Neural progenitor cell (in vitro differentiated cells): ENCODE measurements around the gene PMVK. TPM values are rescaled to one million over a fixed set of nuclear protein-coding genes. Genes with fewer than 3 reads are reported as not detected.
A peak's percentile ranks its signal among the peaks of the same experiment; 100 is the strongest.

Source experiments
- DNase-seq: peaks from one replicate; pipeline ENCODE4 v3.0.0-alpha.2; 2016; ENCODE audit warnings: low spot score
- H2AFZ ChIP-seq: fragments of 200-600 bp; sonication (generic); replicated peaks from 2 replicates; pipeline ENCODE4 v1.6.1; 2016; ENCODE audit warnings: antibody characterized with exemption
- H3F3A ChIP-seq: fragments of 200-600 bp; sonication (generic); 2 replicates; pipeline ENCODE4 v1.6.1; 2016; ENCODE audit warnings: antibody characterized with exemption, low read depth
- H3K27ac ChIP-seq: fragments of 200-600 bp; sonication (generic); 2 replicates; pipeline ENCODE4 v1.5.1; 2016; ENCODE audit warnings: mild to moderate bottlenecking
- H3K27me3 ChIP-seq: fragments of 200-600 bp; sonication (generic); 2 replicates; pipeline ENCODE4 v1.6.1; 2016; ENCODE audit warnings: mild to moderate bottlenecking, moderate library complexity
- H3K36me3 ChIP-seq: fragments of 200-600 bp; sonication (generic); 2 replicates; pipeline ENCODE4 v1.5.1; 2016
- H3K4me1 ChIP-seq: fragments of 200-600 bp; sonication (generic); 2 replicates; pipeline ENCODE4 v1.6.1; 2016; ENCODE audit warnings: mixed run types
- H3K4me2 ChIP-seq: fragments of 200-600 bp; sonication (generic); 2 replicates; pipeline ENCODE4 v1.6.1; 2016
- H3K4me3 ChIP-seq: fragments of 200-600 bp; sonication (generic); 2 replicates; pipeline ENCODE4 v1.5.1; 2016
- H3K79me2 ChIP-seq: fragments of 200-600 bp; sonication (generic); 2 replicates; pipeline ENCODE4 v1.6.1; 2016; ENCODE audit warnings: low read depth
- H3K9ac ChIP-seq: fragments of 200-600 bp; sonication (generic); 2 replicates; pipeline ENCODE4 v1.6.1; 2016
- H3K9me3 ChIP-seq: fragments of 200-600 bp; sonication (generic); 2 replicates; pipeline ENCODE4 v1.5.1; 2016; ENCODE audit warnings: low read depth
- H4K20me1 ChIP-seq: fragments of 200-600 bp; sonication (generic); 2 replicates; pipeline ENCODE4 v1.6.1; 2016; ENCODE audit warnings: low read depth
- H3K27ac Mint-ChIP-seq: 3 replicates; pipeline ENCODE4 v1.8.0; 2021; ENCODE audit warnings: mixed read lengths
- H3K27me3 Mint-ChIP-seq: 2 replicates; pipeline ENCODE4 v1.8.0; 2022; ENCODE audit warnings: low read depth, mild to moderate bottlenecking, inconsistent platforms, moderate library complexity, mixed read lengths; ENCODE audit not compliant: insufficient read depth
- H3K36me3 Mint-ChIP-seq: 3 replicates; pipeline ENCODE4 v1.8.0; 2021; ENCODE audit warnings: mixed read lengths
- H3K4me1 Mint-ChIP-seq: 3 replicates; pipeline ENCODE4 v1.8.0; 2021; ENCODE audit warnings: mixed read lengths
- H3K4me3 Mint-ChIP-seq: 3 replicates; pipeline ENCODE4 v1.8.0; 2021; ENCODE audit warnings: mild to moderate bottlenecking, moderate library complexity, mixed read lengths
- H3K9me3 Mint-ChIP-seq: 3 replicates; pipeline ENCODE4 v1.8.0; 2020; ENCODE audit warnings: mixed read lengths
- EZH2 ChIP-seq: fragments of 200-600 bp; sonication (generic); IDR thresholded peaks from 2 replicates; pipeline ENCODE4 v1.6.1; 2017; ENCODE audit warnings: antibody characterized with exemption, mild to moderate bottlenecking, moderate library complexity
- EZH2phosphoT487 ChIP-seq: fragments of 200-600 bp; sonication (generic); IDR thresholded peaks from 2 replicates; pipeline ENCODE4 v1.6.1; 2017; ENCODE audit warnings: antibody characterized with exemption
- total RNA-seq: library from RNA; depleted of rRNA; stranded (reverse); fragments of >200 nt; gene quantifications from 2 replicates; pipeline ENCODE4 v1.2.3, GENCODE V29; 2015; ENCODE audit warnings: low replicate concordance
- TF ChIP-seq, protein P1 (sequence below): fragments of 200-600 bp; sonication (generic); IDR thresholded peaks from 2 replicates; pipeline ENCODE4 v1.5.1; 2017; ENCODE audit warnings: antibody characterized with exemption, mild to moderate bottlenecking

The PMVK gene
- total RNA-seq, 1 donor from 2014 or later, result 4.3 TPM

DNA sequence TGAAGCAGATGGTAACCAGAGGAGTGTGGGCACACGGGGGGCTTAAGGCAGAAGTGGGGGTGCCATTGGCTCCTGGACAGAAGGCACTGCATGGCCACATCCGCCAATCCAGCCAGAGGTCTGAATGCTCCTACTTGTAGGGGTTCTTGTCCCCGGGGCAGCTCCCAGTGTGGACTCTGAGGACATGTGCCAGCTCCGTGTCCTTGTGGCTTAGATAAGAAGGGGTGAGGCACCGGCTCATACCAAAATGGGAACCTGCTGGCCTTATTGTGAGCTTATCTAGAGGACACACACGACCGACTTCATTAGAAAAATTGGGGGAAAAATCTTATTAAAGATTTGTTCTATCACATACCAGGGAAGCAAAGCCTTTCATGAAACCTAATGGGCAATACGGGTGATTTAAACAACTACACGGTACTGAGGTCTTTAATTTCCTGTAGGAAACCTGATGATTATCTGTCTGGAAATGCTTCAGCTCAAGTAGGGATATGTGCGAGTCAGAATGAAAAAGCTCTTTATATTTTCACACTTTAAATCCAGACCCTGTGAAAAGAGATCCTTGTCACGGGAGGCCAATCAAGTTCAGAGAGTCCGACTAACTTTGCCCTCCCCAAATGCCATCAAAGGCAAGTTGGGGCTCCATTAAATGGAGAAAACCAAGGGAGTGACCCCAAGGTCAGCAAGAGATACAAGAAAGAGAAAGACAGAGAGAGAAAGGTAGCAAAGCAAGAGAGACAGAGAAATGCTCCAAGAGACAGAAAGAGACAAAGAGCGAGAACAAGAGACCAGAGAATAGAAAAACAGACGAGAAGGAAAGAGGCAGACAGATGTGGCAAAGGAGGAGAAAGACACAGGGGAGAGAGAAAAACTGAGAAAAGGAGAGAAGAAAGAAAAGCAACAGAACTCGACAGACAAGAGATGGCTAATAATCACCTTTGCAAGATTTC is 52.3 kb downstream of the PMVK start:
- H3K4me3 Mint-ChIP-seq, result no peak overlapping the region
- no peaks in the 10 kb centered on the region for H3F3A ChIP-seq
- H4K20me1 ChIP-seq, result no peaks in the 10 kb centered on the region
- H3K9me3 ChIP-seq, result no peaks in the 10 kb centered on the region
- no peak overlapping the region for H3K4me2 ChIP-seq
- H3K27me3 Mint-ChIP-seq, result no peaks in the 10 kb centered on the region
- no peaks in the 10 kb centered on the region for H3K36me3 ChIP-seq
- no peaks in the 10 kb centered on the region for H3K79me2 ChIP-seq
- no peak overlapping the region for H3K4me3 ChIP-seq
- no peaks in the 10 kb centered on the region for H3K36me3 Mint-ChIP-seq
- H3K4me1 Mint-ChIP-seq, result peaks cover 35% of the 10 kb centered on the region
- H3K9ac ChIP-seq, result no peak overlapping the region
- TF ChIP-seq, protein P1, sequence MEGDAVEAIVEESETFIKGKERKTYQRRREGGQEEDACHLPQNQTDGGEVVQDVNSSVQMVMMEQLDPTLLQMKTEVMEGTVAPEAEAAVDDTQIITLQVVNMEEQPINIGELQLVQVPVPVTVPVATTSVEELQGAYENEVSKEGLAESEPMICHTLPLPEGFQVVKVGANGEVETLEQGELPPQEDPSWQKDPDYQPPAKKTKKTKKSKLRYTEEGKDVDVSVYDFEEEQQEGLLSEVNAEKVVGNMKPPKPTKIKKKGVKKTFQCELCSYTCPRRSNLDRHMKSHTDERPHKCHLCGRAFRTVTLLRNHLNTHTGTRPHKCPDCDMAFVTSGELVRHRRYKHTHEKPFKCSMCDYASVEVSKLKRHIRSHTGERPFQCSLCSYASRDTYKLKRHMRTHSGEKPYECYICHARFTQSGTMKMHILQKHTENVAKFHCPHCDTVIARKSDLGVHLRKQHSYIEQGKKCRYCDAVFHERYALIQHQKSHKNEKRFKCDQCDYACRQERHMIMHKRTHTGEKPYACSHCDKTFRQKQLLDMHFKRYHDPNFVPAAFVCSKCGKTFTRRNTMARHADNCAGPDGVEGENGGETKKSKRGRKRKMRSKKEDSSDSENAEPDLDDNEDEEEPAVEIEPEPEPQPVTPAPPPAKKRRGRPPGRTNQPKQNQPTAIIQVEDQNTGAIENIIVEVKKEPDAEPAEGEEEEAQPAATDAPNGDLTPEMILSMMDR, result no peak
- TF ChIP-seq EZH2phosphoT487, result no peak
- TF ChIP-seq EZH2, result no peak
- no peak overlapping the region for H3K27ac Mint-ChIP-seq
- DNase-seq, result no peak
- no peaks in the 10 kb centered on the region for H3K27me3 ChIP-seq
- peaks cover 5% of the 10 kb centered on the region for H3K4me1 ChIP-seq
- H3K27ac ChIP-seq, result no peak overlapping the region
- no peaks in the 10 kb centered on the region for H3K9me3 Mint-ChIP-seq
- H2AFZ ChIP-seq, result no peak overlapping the region

DNA sequence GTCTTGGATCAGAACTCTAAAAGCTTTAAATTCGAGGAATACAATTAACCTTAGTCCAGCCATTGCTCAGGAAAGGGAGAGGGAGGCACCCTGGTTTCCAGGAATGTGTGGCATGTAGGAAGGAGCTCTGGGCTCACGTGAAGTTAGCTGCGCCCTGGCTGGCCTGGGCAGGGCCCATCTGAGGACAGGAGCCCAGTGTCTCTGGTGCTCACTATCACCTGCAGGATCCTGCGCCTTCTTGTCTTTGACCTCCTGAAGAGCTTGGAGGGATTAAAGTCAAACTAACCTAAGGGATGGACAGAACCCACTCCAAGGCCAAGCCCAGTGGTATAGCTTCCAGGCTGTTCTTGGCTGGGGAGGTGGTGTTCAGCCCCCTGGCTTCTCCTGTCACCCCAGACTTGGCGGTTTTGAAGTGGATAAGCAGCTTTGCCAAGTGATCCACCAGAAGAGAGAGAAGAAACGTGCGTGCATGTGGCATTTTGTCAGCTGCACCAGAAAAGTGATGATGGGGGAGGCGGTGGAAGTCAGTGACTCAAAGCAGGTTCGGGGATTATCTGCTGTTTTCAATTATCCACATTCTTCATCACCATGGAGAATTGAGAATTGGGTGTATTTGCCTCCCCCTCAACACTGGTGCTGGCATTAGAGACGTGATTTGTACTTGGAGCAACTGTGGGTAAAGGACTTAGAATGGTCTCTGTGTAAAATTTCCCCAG is 54.5 kb downstream of the PMVK start:
- H3K27ac Mint-ChIP-seq, result peak overlapping the region; percentile 78
- peaks cover 5% of the 10 kb centered on the region for H3K4me1 ChIP-seq
- no peak overlapping the region for H3K4me3 ChIP-seq
- peaks cover 34% of the 10 kb centered on the region for H3K4me1 Mint-ChIP-seq
- no peaks in the 10 kb centered on the region for H4K20me1 ChIP-seq
- no peak for TF ChIP-seq EZH2phosphoT487
- TF ChIP-seq, protein P1, result no peak
- H3K27ac ChIP-seq, result no peak overlapping the region
- no peak overlapping the region for H3K9ac ChIP-seq
- H3K27me3 Mint-ChIP-seq, result no peaks in the 10 kb centered on the region
- no peak overlapping the region for H3K4me2 ChIP-seq
- DNase-seq, result no peak
- H2AFZ ChIP-seq, result no peak overlapping the region
- H3K4me3 Mint-ChIP-seq, result no peak overlapping the region
- H3K36me3 ChIP-seq, result no peaks in the 10 kb centered on the region
- H3K9me3 ChIP-seq, result no peaks in the 10 kb centered on the region
- no peaks in the 10 kb centered on the region for H3K36me3 Mint-ChIP-seq
- no peaks in the 10 kb centered on the region for H3F3A ChIP-seq
- H3K9me3 Mint-ChIP-seq, result no peaks in the 10 kb centered on the region
- H3K27me3 ChIP-seq, result no peaks in the 10 kb centered on the region
- H3K79me2 ChIP-seq, result no peaks in the 10 kb centered on the region

DNA sequence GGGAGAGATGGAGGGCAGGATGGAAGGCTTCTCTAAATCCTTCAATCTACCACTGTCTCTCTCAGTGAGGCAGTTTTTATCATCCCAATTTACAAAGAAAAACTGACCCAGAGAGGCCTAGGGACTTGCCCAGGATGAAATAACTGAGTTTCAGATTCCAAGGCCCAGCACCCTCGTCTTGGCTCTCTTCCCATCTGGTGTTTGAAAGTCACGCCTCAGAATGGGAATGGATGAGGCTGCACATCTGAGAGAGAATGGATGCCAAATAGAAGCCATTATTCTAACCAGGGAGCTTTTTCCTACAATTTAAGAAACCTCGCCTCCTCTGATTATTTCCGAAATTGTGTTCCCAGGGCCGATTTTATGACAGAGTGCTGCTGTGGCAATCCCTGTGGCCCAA is 55.8 kb downstream of the PMVK start:
- H3K36me3 Mint-ChIP-seq, result no peaks in the 10 kb centered on the region
- peaks cover 5% of the 10 kb centered on the region for H3K4me1 ChIP-seq
- H3K27me3 Mint-ChIP-seq, result peaks cover 8% of the 10 kb centered on the region
- TF ChIP-seq EZH2phosphoT487 (no peak), EZH2 (no peak)
- TF ChIP-seq, protein P1, result no peak
- no peaks in the 10 kb centered on the region for H3K36me3 ChIP-seq
- H3K9ac ChIP-seq, result no peak overlapping the region
- no peaks in the 10 kb centered on the region for H3K27me3 ChIP-seq
- H3K27ac Mint-ChIP-seq, result no peak overlapping the region
- no peak overlapping the region for H3K4me3 Mint-ChIP-seq
- H3K79me2 ChIP-seq, result no peaks in the 10 kb centered on the region
- H4K20me1 ChIP-seq, result no peaks in the 10 kb centered on the region
- no peak overlapping the region for H2AFZ ChIP-seq
- H3F3A ChIP-seq, result no peaks in the 10 kb centered on the region
- H3K9me3 Mint-ChIP-seq, result no peaks in the 10 kb centered on the region
- H3K4me2 ChIP-seq, result no peak overlapping the region
- no peaks in the 10 kb centered on the region for H3K9me3 ChIP-seq
- peaks cover 34% of the 10 kb centered on the region for H3K4me1 Mint-ChIP-seq
- no peak overlapping the region for H3K4me3 ChIP-seq
- no peak for DNase-seq
- no peak overlapping the region for H3K27ac ChIP-seq
